NCI-H146 treated with DMSO at 0.1 percent for 48 hours (cell line): Measurements from ENCODE around the gene RXRB.
A peak's percentile ranks its signal among the peaks of the same experiment; 100 is the strongest.
"Not testable (repeated sequence)": the region's sequence is repeated elsewhere in the genome, so short reads cannot be mapped to it uniquely, and the experiment has no call there.

Experiments
- DNase-seq: peaks from one replicate; lab custom pipeline; 2025; ENCODE audit not compliant: unreplicated experiment; lab: John Stamatoyannopoulos, UW

RXRB gene

DNA sequence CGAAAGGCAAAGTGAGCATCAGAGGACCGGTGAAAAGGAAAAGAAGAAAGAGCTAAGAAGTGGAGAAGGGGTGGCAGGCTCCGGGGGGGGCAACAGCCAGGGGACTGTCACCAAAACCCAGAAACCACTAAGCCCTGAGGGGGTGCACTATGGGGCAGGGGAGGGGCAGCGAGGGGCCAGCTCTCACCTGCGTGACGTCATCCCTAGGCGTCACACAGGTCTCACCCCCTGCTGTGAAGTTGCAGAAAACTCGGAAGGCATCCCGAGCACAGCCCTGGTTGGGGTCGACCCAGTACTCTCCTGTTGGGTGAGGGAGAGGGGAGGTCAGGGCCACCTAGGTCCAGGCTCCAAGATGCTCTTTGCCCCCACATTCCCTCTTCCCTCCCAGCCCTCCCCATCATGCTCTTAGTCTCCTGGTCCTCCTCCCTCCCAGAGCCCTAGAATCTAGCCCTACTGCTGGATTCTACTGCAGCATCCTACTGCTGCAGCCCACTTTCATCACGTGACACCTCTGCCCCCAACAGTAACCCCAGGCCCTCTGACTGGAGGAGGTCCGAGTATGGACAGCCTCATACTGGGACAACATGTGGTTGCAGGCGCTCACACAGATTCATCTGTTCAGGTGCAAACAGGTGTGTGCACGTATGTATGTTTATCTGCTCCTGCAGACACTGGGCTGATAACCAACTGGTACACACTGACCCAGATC, 35.6 kb downstream of the RXRB start:
- no peak for DNase-seq

DNA sequence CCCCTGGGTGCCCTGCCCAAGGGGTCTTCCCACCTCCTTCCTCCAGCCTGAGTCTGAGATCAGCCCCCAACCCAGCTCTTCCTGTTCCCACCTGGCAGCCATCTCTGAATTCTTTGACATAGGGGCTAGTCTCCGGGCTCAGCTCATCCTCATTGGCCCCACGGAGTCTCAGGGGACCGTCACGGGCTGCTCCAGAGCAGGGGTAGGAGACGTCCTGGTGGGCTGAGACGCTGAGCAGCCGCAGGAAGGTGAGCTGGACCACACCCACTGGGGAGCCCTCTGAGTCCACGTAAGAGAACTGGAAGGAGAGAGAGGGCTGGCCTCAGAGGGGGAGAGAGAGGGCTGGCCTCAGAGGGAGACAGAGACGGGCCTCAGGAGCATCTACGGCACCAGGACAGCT, 36.3 kb downstream of the RXRB start:
- DNase-seq: no peak

DNA sequence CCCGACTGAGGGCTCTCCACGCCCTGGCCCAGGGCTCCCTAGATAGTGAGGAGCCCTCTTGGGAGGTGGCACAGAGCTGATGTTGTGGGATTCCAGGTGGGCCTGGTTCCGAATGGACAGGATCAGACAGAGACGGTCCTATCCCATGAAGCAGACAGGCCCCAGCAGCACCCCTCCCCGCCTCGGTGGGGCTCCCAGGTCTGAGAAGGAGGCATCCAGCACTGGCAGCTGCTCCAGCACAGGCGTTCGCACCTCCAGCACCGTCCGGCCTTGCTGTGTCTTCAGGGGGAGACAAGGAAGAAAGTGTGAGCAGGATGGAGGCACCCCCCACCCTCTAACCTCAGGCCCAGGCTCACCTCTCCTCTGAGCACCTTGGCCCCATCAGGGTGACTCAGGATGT, 36.9 kb downstream of the RXRB start:
- DNase-seq: no peak

DNA sequence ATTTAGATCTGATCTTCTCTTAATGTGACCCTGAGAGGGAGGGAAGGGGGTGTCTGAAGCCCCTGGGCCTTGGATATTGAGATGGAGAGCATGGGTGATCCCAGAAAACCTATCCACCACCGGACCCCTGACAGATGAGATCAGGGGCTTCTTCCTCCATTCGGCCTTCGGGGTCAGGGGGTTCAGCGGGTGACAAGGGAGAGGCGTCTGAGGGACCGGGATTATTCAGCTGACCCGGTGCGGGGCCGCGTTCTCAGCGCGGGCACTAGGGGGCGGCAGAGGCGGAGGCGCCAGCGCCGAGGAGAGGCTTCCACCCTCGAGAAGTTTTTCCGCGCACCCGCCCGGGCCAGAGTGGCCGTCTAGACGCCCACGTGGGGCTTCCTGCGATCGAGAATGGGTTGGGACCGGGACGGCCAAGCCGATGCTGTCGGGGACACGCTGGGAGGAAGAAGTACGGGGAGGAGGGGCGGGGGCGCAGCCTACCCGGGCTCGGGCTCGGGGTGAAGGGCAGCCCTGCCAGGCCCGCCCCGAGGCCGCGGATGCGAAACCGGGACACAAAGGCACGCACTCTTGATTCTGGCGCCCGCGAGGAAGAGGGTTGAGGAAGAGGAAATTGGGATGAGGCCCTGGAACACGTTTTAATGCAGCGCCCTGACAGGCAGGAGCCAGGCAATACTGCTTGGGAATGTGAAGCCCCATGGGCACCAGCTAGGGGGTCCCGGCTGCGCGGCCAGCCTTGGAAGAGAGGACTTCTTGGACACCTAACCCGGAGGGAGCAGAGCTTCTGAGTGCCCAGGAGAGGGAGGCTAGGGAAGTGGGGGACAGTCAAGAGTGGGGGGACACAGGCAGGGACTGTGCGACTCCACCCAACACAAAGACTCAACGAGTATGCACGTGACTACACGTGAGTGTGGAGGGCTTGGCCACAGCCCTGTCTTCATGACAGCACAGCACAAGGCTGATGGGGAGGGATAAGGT, 38.8 kb downstream of the RXRB start:
- DNase-seq: peak; percentile 20

GRCh38 chr6:33160728-33161344, 39.6 kb downstream of the RXRB start:
- no peak for DNase-seq

DNA sequence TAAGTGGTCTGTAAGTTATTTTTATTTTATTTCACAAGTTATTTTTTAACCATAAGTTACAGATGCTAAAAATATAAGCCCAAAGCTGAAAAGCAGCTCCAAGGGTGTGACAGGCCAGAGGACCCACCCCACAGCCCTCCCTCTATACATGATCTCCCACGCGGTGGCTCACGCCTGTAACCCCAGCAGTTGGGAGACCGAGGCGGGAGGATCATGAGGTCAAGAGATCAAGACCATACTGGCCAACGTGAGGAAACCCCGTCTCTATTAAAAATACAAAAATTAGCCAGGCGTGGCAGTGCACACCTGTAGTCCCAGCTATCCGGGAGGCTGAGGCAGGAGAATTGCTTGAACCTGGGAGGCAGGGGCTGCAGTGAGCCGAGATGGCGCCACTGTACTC, 40.4 kb downstream of the RXRB start:
- no peak for DNase-seq

GRCh38 chr6:33156964-33157363, 43.5 kb downstream of the RXRB start:
- DNase-seq: no peak

GRCh38 chr6:33156561-33156960, 43.9 kb downstream of the RXRB start:
- no peak for DNase-seq

GRCh38 chr6:33154349-33154748, 46.1 kb downstream of the RXRB start:
- DNase-seq: no peak

DNA sequence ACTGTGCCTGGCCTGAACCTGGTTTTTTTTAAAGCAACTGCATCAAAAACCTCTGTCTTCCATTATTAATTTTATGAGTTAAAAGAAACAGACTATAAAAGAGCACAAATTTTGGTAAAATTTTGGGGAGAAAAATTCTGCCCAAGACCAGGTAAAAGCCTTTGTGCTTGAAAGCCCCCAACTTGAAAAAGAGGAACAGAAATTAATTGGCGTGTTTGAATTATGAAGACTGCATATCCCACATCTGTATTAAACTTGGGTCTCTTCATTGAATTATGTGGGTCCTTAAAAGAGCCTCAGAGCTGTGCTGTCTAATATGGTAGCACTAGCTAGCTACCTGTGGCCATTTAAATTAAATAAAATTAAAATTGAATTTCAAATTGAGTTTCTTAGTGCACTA, 49.4 kb downstream of the RXRB start:
- DNase-seq: no peak

DNA sequence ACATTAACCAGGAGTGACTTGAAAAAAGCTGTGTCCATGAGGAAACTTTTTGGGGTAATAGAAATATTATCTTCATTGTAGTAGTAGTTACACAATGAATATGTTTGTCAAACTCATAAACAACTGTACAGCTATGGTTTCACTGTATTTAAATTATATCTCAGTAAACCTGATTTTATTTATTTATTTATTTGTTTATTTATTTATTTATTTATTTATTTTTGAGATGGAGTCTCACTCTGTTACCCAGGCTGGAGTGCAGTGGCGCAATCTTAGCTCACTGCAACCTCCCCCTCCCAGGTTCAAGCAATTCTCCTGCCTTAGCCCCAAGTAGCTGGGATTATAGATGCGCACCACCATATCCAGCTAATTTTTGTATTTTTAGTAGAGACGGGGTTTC, 49.9 kb downstream of the RXRB start:
- not testable (repeated sequence) for DNase-seq

DNA sequence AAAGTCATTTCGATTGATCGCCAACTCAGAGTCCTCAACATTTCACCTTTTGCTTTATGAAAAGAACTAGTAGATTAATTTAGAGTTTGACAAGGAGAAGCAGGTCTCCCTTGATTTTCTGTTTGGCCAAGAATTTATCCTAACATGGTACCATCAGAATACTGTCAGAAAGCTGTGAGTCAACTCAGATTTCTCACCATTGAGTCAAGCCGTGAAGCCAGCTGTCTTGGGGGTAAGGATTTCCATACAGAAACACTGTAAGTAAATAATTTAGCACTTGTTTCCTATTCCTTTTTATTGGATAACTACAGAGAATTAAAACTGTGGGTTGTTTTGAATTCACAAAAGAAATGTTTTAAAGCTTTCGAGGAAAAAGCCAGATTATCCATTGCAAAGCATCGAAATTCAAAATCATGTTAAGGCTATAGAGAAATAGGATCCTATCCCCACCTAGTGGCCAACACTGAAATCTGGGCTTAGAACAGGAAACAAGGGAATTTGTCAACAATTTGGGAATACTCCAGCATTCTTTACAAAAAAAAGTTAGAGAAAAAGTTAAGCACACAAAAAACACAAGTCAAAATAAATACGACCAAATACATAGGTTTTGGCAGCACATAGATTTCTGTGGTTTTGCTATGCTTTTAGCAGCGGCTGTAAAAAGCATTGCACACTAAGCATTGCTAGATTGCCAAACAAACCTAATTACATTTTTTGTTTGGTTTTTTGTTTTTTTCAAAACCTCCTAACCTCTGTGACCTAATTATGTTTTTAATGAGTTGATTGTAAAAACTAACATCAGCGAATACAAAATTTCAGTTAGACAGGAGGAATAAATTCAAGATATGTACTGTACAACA, 52.4 kb downstream of the RXRB start:
- peak; percentile 1 for DNase-seq

GRCh38 chr6:33144373-33144772, 56.1 kb downstream of the RXRB start:
- no peak for DNase-seq
